Spleen (tissue), 11 donors: ENCODE data around the gene GRID2. TPM values are rescaled to one million over a fixed set of nuclear protein-coding genes. Genes with fewer than 3 reads are reported as not detected.

Source experiments
- DNase-seq: peaks from one replicate; pipeline ENCODE4 v3.0.0-alpha.2; 2020
- H3K27ac ChIP-seq, 8 donors: fragments of 200-600 bp; sonication (generic) in 7 of 8; 1 replicate in 4 of 8; 2 replicates in 4 of 8; pipeline versions ENCODE4 v1.5.0 to v1.8.0; 2016 to 2021; ENCODE audit warnings: inconsistent platforms in 4 of 8, mild to moderate bottlenecking in 4 of 8, moderate library complexity in 1 of 8
- H3K27me3 ChIP-seq, 7 donors: fragments of 200-600 bp; sonication (generic) in 6 of 7; replicated peaks in 1 of 7; 1 replicate in 4 of 7; 2 replicates in 3 of 7; pipeline versions ENCODE4 v1.5.0 to v1.8.0; 2016 to 2021; ENCODE audit warnings: inconsistent platforms in 3 of 7, mild to moderate bottlenecking in 1 of 7
- H3K36me3 ChIP-seq, 6 donors: fragments of 200-600 bp; sonication (generic) in 5 of 6; 1 replicate in 4 of 6; 2 replicates in 2 of 6; pipeline versions ENCODE4 v1.5.0 to v1.8.0; 2016 to 2021; ENCODE audit warnings: inconsistent platforms in 2 of 6
- H3K4me1 ChIP-seq, 6 donors: fragments of 200-600 bp; sonication (generic) in 5 of 6; 1 replicate in 3 of 6; 2 replicates in 3 of 6; pipeline versions ENCODE4 v1.5.0 to v1.8.0; 2016 to 2021; ENCODE audit warnings: inconsistent platforms in 3 of 6
- H3K4me3 ChIP-seq, 8 donors: fragments of 200-600 bp; sonication (generic) in 7 of 8; 1 replicate in 4 of 8; 2 replicates in 4 of 8; pipeline versions ENCODE4 v1.5.0 to v1.8.0; 2016 to 2021; ENCODE audit warnings: inconsistent platforms in 4 of 8, mild to moderate bottlenecking in 4 of 8, moderate library complexity in 2 of 8
- H3K9me3 ChIP-seq, 8 donors: fragments of 200-600 bp; sonication (generic) in 7 of 8; 1 replicate in 4 of 8; 2 replicates in 4 of 8; pipeline versions ENCODE4 v1.5.0 to v1.8.0; 2016 to 2021; ENCODE audit warnings: inconsistent platforms in 4 of 8
- CTCF ChIP-seq, 11 experiments: fragments of 200-600 bp in 7 of 11; fragments of 450-650 bp in 4 of 11; sonication (generic) in 4 of 11; IDR thresholded peaks in 8 of 11; conservative IDR thresholded peaks in 3 of 11; 1 replicate in 7 of 11; 2 replicates in 4 of 11; pipeline versions ENCODE4 v1.4.0 to v1.8.0; 2016 to 2021; ENCODE audit warnings: antibody characterized with exemption in 11 of 11, inconsistent platforms in 4 of 11, mild to moderate bottlenecking in 1 of 11
- POLR2A ChIP-seq, 3 donors: fragments of 450-650 bp; IDR thresholded peaks; one replicate each; pipeline ENCODE4 v1.5.1; 2017; ENCODE audit warnings: antibody characterized with exemption in 3 of 3, mild to moderate bottlenecking in 1 of 3
- POLR2AphosphoS5 ChIP-seq, 3 donors: sonication (generic); formaldehyde crosslinking; IDR thresholded peaks; one replicate each; pipeline ENCODE4 v1.5.1; 2017; ENCODE audit warnings: antibody characterized with exemption in 3 of 3
- WGBS, 5 donors: extraction: QIAGEN DNeasy Blood & Tissue Kit in 3 of 5; methylation state at CpG; one replicate each; pipeline versions ENCODE4 v1.1.5 to v1.1.7; 2013 to 2018; 5-methylcytosine and 5-hydroxymethylcytosine counted together
- intact Hi-C: fragments of 100-400 bp; cut with DNase I; formaldehyde crosslinking; loops from one replicate; pipeline ENCODE4 v1.15.0; 2023; ENCODE audit warnings: low total_unique reads
- polyA plus RNA-seq, 3 donors: library from polyadenylated mRNA; stranded (reverse); fragments of 200-250 nt; gene quantifications; one replicate each; pipeline ENCODE4 v1.2.1, GENCODE V29; 2013
- total RNA-seq, 7 donors: library from RNA; depleted of rRNA in 3 of 7; stranded (reverse); fragments of >200 nt in 3 of 7; fragmentation: NEBNext Ultra II Directional in 4 of 7; extraction: Animal tissue kit (Norgen Biotek cat#: 25700) in 4 of 7; gene quantifications; one replicate each; pipeline versions ENCODE4 v1.1.0 to v1.2.1, GENCODE V29; 2016 to 2021
- donor health status: healthy with polysubstance abuse.
- donor health status: DM: no; HTN: no; CAD: no; lungs with moderate emphysema.
- donor health status: DM: no; HTN: no; CAD: no.
- donor health status: Bipolar disorder and iron deficiency.
- donor health status: healthy.
- donor health status: DM: no; HTN: no; CAD: no.
- donor health status: DM: yes; HTN: yes; CAD: no.

GRID2 gene
- total and polyA plus RNA-seq, 10 donors = 0.03 to 0.92 (median 0.22) TPM; not detected in 4

GRCh38 chr4:92483341-92483740 is 179.6 kb downstream of the GRID2 start:
- TF ChIP-seq POLR2A (IDR thresholded peaks at IDR 0.05) = no peak
- TF ChIP-seq POLR2AphosphoS5 (IDR thresholded peaks at IDR 0.05) = no peak
- TF ChIP-seq CTCF (IDR thresholded peaks at IDR 0.05 in 8 of 11, conservative IDR thresholded peaks at IDR 0.05 in 3 of 11) = no peak
- intact Hi-C loops = no loop called here
- H3K4me1 ChIP-seq = no peaks in the 10 kb centered on the region
- no peak for DNase-seq
- no peaks in the 10 kb centered on the region for H3K36me3 ChIP-seq
- H3K27ac ChIP-seq = no peak overlapping the region
- H3K9me3 ChIP-seq = no peaks in the 10 kb centered on the region
- H3K4me3 ChIP-seq = no peak overlapping the region
- 83 to 93% (median 88%) methylated on average over 3 of the region's 3 CpGs for WGBS, 5 donors
- H3K27me3 ChIP-seq = no peaks in the 10 kb centered on the region

DNA sequence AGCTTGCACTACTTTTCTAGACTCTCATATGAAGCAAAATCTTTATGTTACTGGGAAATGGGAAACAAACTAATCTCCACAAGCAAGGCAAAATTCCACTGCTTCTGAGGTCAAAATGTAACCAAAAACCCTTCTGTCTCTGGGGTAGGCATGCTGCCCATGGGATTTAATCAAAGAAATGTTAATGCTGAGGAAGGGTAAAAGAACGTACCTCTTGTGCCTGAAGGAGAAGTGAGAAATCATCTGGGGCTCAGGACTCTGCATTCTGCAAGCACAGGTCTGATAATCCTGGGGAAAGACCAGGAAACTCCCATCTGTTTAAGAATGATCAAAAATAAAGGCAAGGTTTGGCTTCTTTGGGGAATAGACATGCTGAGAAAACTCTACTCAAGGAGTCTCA is 184.7 kb downstream of the GRID2 start:
- Histone ChIP-seq H3K27me3 (no peaks in the 10 kb centered on the region), H3K4me3 (no peak overlapping the region), H3K36me3 (no peaks in the 10 kb centered on the region), H3K27ac (no peak overlapping the region), H3K9me3 (no peaks in the 10 kb centered on the region), H3K4me1 (no peaks in the 10 kb centered on the region)
- no peak for TF ChIP-seq POLR2A (IDR thresholded peaks at IDR 0.05)
- intact Hi-C loops = no loop called here
- WGBS, 5 donors = 46 to 69% (median 56%) methylated on average over 1 of the region's 1 CpG
- no peak for DNase-seq

DNA sequence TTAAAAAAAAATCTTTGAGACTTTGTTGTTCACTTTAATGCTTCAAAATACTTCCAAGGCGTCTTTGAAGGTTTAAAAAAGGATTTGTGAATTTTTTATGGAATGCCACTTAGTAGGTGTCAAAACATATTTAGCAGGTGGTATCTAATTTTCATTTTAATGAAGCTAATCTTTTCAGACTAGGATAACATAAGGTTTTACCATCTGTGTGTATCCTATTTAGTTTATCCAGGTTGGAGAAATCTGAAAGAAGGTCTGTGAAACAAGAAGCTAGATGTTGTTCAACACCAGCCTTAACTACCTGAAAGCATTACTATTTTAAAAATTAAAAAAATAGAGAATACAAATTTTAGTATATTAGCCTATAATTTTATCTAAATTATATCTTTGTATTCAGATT is 193.4 kb downstream of the GRID2 start:
- Histone ChIP-seq H3K4me1 (no peaks in the 10 kb centered on the region), H3K4me3 (no peak overlapping the region), H3K27me3 (no peaks in the 10 kb centered on the region), H3K9me3 (peaks cover 0 to 3% (median 0%) of the 10 kb centered on the region in 8 donors), H3K27ac (no peak overlapping the region), H3K36me3 (no peaks in the 10 kb centered on the region)
- intact Hi-C loops = no loop called here
- TF ChIP-seq CTCF (IDR thresholded peaks at IDR 0.05 in 8 of 11, conservative IDR thresholded peaks at IDR 0.05 in 3 of 11) = no peak
- TF ChIP-seq POLR2AphosphoS5 (IDR thresholded peaks at IDR 0.05) = no peak
- no peak for TF ChIP-seq POLR2A (IDR thresholded peaks at IDR 0.05)
- 60 to 75% (median 69%) methylated on average over 1 of the region's 1 CpG for WGBS, 5 donors
- DNase-seq = no peak

DNA sequence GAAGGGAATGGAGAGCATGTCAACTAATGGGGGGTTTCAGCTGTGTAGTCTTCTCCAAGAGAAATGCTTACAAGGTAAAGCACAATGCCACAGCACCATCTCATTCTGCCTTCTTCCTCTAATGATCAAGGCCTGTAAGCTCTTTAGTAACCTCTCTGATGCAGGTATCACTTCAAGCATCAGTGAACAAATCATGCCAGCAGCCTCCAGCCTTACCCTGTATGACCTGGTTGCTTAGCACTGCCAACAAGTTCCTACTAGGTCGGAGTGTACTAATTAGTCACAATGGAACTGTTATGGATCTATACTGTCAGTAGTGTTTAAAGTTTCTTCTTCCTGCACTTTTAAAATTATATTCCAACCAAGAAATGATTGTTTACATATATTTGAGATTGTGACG is 197.7 kb downstream of the GRID2 start:
- 77 to 90% (median 84%) methylated on average over 2 of the region's 2 CpGs for WGBS, 5 donors
- H3K4me3 ChIP-seq = no peak overlapping the region
- intact Hi-C loops = no loop called here
- H3K4me1 ChIP-seq = no peaks in the 10 kb centered on the region
- H3K27me3 ChIP-seq = no peaks in the 10 kb centered on the region
- peaks cover 0 to 3% (median 0%) of the 10 kb centered on the region in 8 donors for H3K9me3 ChIP-seq
- H3K27ac ChIP-seq = no peak overlapping the region
- no peak for TF ChIP-seq CTCF (IDR thresholded peaks at IDR 0.05 in 8 of 11, conservative IDR thresholded peaks at IDR 0.05 in 3 of 11)
- no peak for TF ChIP-seq POLR2AphosphoS5 (IDR thresholded peaks at IDR 0.05)
- no peak for TF ChIP-seq POLR2A (IDR thresholded peaks at IDR 0.05)
- no peak for DNase-seq
- no peaks in the 10 kb centered on the region for H3K36me3 ChIP-seq

GRCh38 chr4:92506933-92507332 is 203.2 kb downstream of the GRID2 start:
- Histone ChIP-seq H3K4me1 (no peaks in the 10 kb centered on the region), H3K27me3 (no peaks in the 10 kb centered on the region), H3K9me3 (no peaks in the 10 kb centered on the region), H3K36me3 (no peaks in the 10 kb centered on the region), H3K4me3 (no peak overlapping the region), H3K27ac (no peak overlapping the region)
- no peak for DNase-seq
- intact Hi-C loops = no loop called here
- TF ChIP-seq POLR2A (IDR thresholded peaks at IDR 0.05) (no peak), POLR2AphosphoS5 (IDR thresholded peaks at IDR 0.05) (no peak)
